ENCODE measurements around the gene PTK7.

- TF ChIP-seq CTCF (IDR thresholded peaks at IDR 0.05) (no peak), EZH2 (IDR thresholded peaks at IDR 0.05) (no peak), EZH2phosphoT487 (IDR thresholded peaks at IDR 0.05) (no peak)
Observed at GRCh38 chr6:43171707-43172103, 95.6 kb downstream of the PTK7 start.

All from neural progenitor cell (in vitro differentiated cells).